ENCODE measurements around the gene CILP2. TPM values are rescaled to one million over a fixed set of nuclear protein-coding genes. Genes with fewer than 3 reads are reported as not detected.
A peak's percentile ranks its signal among the peaks of the same experiment; 100 is the strongest.

CILP2 gene
- total and polyA plus RNA-seq, 2 of the 4 experiments (the other 2 are of a cell fraction): 0.18 to 0.87 TPM

- H4K8ac ChIP-seq (ENCODE audit: low read depth in 2 of 2, low read length in 2 of 2): no peak overlapping the region
- no peak overlapping the region for H3K18ac ChIP-seq (ENCODE audit: low read depth, low read length)
- no peak overlapping the region for H3K9ac ChIP-seq (ENCODE audit: low read depth, low read length)
- TF ChIP-seq, protein P1, sequence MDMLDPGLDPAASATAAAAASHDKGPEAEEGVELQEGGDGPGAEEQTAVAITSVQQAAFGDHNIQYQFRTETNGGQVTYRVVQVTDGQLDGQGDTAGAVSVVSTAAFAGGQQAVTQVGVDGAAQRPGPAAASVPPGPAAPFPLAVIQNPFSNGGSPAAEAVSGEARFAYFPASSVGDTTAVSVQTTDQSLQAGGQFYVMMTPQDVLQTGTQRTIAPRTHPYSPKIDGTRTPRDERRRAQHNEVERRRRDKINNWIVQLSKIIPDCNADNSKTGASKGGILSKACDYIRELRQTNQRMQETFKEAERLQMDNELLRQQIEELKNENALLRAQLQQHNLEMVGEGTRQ (IDR thresholded peaks at IDR 0.05; ENCODE audit: low read depth, low read length): no peak
- TF ChIP-seq, protein P2, sequence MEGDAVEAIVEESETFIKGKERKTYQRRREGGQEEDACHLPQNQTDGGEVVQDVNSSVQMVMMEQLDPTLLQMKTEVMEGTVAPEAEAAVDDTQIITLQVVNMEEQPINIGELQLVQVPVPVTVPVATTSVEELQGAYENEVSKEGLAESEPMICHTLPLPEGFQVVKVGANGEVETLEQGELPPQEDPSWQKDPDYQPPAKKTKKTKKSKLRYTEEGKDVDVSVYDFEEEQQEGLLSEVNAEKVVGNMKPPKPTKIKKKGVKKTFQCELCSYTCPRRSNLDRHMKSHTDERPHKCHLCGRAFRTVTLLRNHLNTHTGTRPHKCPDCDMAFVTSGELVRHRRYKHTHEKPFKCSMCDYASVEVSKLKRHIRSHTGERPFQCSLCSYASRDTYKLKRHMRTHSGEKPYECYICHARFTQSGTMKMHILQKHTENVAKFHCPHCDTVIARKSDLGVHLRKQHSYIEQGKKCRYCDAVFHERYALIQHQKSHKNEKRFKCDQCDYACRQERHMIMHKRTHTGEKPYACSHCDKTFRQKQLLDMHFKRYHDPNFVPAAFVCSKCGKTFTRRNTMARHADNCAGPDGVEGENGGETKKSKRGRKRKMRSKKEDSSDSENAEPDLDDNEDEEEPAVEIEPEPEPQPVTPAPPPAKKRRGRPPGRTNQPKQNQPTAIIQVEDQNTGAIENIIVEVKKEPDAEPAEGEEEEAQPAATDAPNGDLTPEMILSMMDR (conservative IDR thresholded peaks at IDR 0.05; ENCODE audit: low read depth, low read length): no peak
- TF ChIP-seq ELK1 (IDR thresholded peaks at IDR 0.05; ENCODE audit: borderline replicate concordance, low read depth, low read length): no peak
- H3K4ac ChIP-seq (ENCODE audit: low read depth, low read length): no peak overlapping the region
- ChIA-PET CTCF (interaction anchor here (1.0 to 1.2 kb wide), 2 partner anchors 21 to 23 kb away, joined by 3 read pairs; no protein-coding TSS in a partner anchor), POLR2A (ENCODE audit: unreplicated experiment) (no interaction called here)
- dilution Hi-C loops (cut with HindIII; ENCODE audit: low sequenced_read_pairs, unreplicated experiment): no loop called here
- H3K27ac ChIP-seq (ENCODE audit: insufficient read depth, low read length): no peak overlapping the region
- H3K23ac ChIP-seq (ENCODE audit: low read depth, low read length): no peak overlapping the region
- no peak overlapping the region for H2AK9ac ChIP-seq (replicated peaks; ENCODE audit: low read depth, low read length, poor library complexity)
- H3K27me3 ChIP-seq (ENCODE audit: control insufficient read depth, insufficient read depth, low read length): no peaks in the 10 kb centered on the region
- no peak overlapping the region for H3K14ac ChIP-seq (replicated peaks; ENCODE audit: low read depth, low read length)
- no peak overlapping the region for H2BK120ac ChIP-seq (ENCODE audit: low read depth, low read length)
- H3K4me2 ChIP-seq (ENCODE audit: low read depth, low read length): no peak overlapping the region
- H3K9me1 ChIP-seq (ENCODE audit: insufficient read depth, low read length): no peaks in the 10 kb centered on the region
- peaks cover 19% of the 10 kb centered on the region for H4K20me1 ChIP-seq (ENCODE audit: insufficient read depth, low read length)
- H3K36me3 ChIP-seq (ENCODE audit: control insufficient read depth, insufficient read depth, low read length): peaks cover 19% of the 10 kb centered on the region; the same call in 1 of the 2 replicates
- WGBS, 2 experiments (ENCODE audit: extremely low coverage in 2 of 2, insufficient read length in 1 of 2): 90% methylated on average over 3 of the region's 4 CpGs; no CpG with 5 or more reads in 1 of the 2 experiments
- H3K79me1 ChIP-seq (ENCODE audit: low read depth in 1 of 2, low read length in 2 of 2): peaks cover 0 to 5% of the 10 kb centered on the region in 2 experiments; a peak in 1 of 4 replicates
- H2BK15ac ChIP-seq (ENCODE audit: low read depth, low read length): no peak overlapping the region
- no peaks in the 10 kb centered on the region for H3K9me3 ChIP-seq (ENCODE audit: control insufficient read depth, insufficient read depth, low read length)
- H3K4me3 ChIP-seq (ENCODE audit: insufficient read depth, low read depth, low read length): no peak overlapping the region
- intact Hi-C loops (cut with micrococcal nuclease): no loop called here
- peaks cover 7% of the 10 kb centered on the region for H3K4me1 ChIP-seq (ENCODE audit: control insufficient read depth, insufficient read depth, low read length)
- H2AK5ac ChIP-seq (ENCODE audit: low read depth, low read length): no peak overlapping the region
- no peak overlapping the region for H4K5ac ChIP-seq (ENCODE audit: low read depth, low read length)
- H2BK20ac ChIP-seq (ENCODE audit: low read depth, low read length): no peak overlapping the region
- in situ Hi-C loops (cut with MboI; ENCODE audit: low sequenced_read_pairs): loop anchor here (25.0 kb wide), 1 partner anchor 431 kb away; no protein-coding TSS in a partner anchor
- ATAC-seq (ENCODE audit: low read depth): 0 out of 2 replicates have a peak, but pooled peaks have one; percentile 1
- DNase-seq: no peak
- no peak overlapping the region for H4K91ac ChIP-seq (ENCODE audit: insufficient read depth, low read depth, low read length)
- no peak overlapping the region for H2BK5ac ChIP-seq (ENCODE audit: low read depth, low read length, poor library complexity, severe bottlenecking)
- H3K56ac ChIP-seq (ENCODE audit: extremely low read depth, insufficient read depth, low read length): no peak overlapping the region
- no TSS peak for BruUV-seq (replicated peaks)
- H2AFZ ChIP-seq (replicated peaks; ENCODE audit: low read length, poor library complexity): no peak overlapping the region
Measured at GRCh38 chr19:19530889-19531288, 7.2 kb upstream of the CILP2 start.

Data from IMR-90 (cell line).